NB4 (cell line): ENCODE results near the gene KRT8.

Source experiments
- DNase-seq: peaks from one replicate; pipeline ENCODE4 v3.0.0; 2010; ENCODE audit warnings: low read depth
- H3K4me3 ChIP-seq: one replicate; pipeline ENCODE4 v1.5.1; 2011; ENCODE audit warnings: mild to moderate bottlenecking, low read depth, low read length, moderate library complexity
- MAX ChIP-seq: IDR thresholded peaks from 2 replicates; pipeline ENCODE4 v1.6.1; 2011; ENCODE audit warnings: low read depth, low read length
- MYC ChIP-seq: IDR thresholded peaks from 2 replicates; pipeline ENCODE4 v1.6.1; 2011; ENCODE audit warnings: low read depth, low read length
- POLR2A ChIP-seq: IDR thresholded peaks from 2 replicates; pipeline ENCODE4 v1.6.1; 2011; ENCODE audit warnings: mild to moderate bottlenecking; ENCODE audit not compliant: insufficient read length; ENCODE audit errors: extremely low read depth
- TF ChIP-seq, protein P1 (sequence below): IDR thresholded peaks from one replicate; pipeline ENCODE4 v1.5.1; 2012; ENCODE audit warnings: low read depth, low read length

The KRT8 gene

DNA sequence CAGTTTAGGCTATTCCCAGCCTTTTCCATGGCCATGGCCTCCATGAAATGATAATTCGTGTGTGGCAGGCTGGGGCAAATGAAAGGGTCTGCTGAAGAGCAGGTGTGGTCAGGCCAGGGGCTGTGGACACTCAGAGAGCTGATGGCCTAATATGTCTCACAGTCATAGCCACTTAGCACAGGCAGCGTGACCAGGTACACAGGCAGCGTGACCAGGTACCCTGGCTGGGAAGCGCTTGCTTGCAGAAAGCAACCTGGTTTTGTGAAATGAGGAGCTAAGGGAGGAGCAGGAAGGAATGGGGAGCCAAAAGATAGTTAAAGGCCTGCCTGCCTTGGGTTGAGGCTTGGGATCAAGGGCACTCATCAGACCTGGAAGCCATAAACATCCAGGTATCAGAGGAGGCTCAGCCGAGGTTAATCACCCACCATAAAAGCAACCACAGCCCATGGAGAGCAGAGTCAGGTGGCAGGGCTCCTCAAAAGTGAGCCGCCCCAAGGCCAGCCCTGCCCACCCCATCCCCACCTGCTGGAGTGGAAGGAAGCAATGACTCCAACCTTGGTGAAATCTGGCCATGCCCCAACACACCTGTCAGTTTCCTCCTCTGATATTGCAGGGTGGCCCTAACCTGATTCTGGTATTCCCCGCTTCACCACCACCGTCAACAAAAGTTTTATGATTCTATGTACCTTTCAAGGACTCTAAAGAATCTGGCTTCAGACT, 8.0 kb upstream of the KRT8 start:
- no peak for DNase-seq
- no peak overlapping the region for H3K4me3 ChIP-seq

GRCh38 chr12:52910248-52910883, 5.5 kb upstream of the KRT8 start:
- TF ChIP-seq MYC (no peak), POLR2A (no peak), MAX (no peak)
- TF ChIP-seq, protein P1, sequence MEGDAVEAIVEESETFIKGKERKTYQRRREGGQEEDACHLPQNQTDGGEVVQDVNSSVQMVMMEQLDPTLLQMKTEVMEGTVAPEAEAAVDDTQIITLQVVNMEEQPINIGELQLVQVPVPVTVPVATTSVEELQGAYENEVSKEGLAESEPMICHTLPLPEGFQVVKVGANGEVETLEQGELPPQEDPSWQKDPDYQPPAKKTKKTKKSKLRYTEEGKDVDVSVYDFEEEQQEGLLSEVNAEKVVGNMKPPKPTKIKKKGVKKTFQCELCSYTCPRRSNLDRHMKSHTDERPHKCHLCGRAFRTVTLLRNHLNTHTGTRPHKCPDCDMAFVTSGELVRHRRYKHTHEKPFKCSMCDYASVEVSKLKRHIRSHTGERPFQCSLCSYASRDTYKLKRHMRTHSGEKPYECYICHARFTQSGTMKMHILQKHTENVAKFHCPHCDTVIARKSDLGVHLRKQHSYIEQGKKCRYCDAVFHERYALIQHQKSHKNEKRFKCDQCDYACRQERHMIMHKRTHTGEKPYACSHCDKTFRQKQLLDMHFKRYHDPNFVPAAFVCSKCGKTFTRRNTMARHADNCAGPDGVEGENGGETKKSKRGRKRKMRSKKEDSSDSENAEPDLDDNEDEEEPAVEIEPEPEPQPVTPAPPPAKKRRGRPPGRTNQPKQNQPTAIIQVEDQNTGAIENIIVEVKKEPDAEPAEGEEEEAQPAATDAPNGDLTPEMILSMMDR: no peak
- H3K4me3 ChIP-seq: no peak overlapping the region
- DNase-seq: no peak

More for the DNA sequence above, 8.0 kb upstream of the KRT8 start:
- no peak for TF ChIP-seq MYC
- TF ChIP-seq MAX: no peak
- no peak for TF ChIP-seq POLR2A
- TF ChIP-seq, protein P1: no peak

- no peak for TF ChIP-seq MAX
- no peak for TF ChIP-seq POLR2A
- TF ChIP-seq MYC: no peak
- TF ChIP-seq, protein P1: no peak
- DNase-seq: no peak
- H3K4me3 ChIP-seq: no peak overlapping the region
These were observed 4.9 kb upstream of the KRT8 start for GRCh38 chr12:52909796-52910195.

GRCh38 chr12:52909331-52909730, 4.5 kb upstream of the KRT8 start:
- TF ChIP-seq MAX: no peak
- TF ChIP-seq, protein P1: no peak
- DNase-seq: no peak
- H3K4me3 ChIP-seq: no peak overlapping the region

GRCh38 chr12:52907092-52907810, 2.4 kb upstream of the KRT8 start:
- H3K4me3 ChIP-seq: no peak overlapping the region
- DNase-seq: peak; percentile 38
- TF ChIP-seq, protein P1: no peak
- no peak for TF ChIP-seq MYC
- no peak for TF ChIP-seq POLR2A
- TF ChIP-seq MAX: no peak
